Stimulated activated CD4-positive, alpha-beta T cell treated with anti-CD3 and anti-CD28 coated beads, Interleukin-4, amount 100 ng/mL, for 24 hours (primary cell): Measurements from ENCODE around the gene CENPH.
"Not testable (repeated sequence)": the region's sequence is repeated elsewhere in the genome, so short reads cannot be mapped to it uniquely, and the experiment has no call there.

ENCODE experiments used
- DNase-seq: peaks from one replicate; pipeline ENCODE4 v3.0.0-alpha.2; 2020

Gene CENPH

DNA sequence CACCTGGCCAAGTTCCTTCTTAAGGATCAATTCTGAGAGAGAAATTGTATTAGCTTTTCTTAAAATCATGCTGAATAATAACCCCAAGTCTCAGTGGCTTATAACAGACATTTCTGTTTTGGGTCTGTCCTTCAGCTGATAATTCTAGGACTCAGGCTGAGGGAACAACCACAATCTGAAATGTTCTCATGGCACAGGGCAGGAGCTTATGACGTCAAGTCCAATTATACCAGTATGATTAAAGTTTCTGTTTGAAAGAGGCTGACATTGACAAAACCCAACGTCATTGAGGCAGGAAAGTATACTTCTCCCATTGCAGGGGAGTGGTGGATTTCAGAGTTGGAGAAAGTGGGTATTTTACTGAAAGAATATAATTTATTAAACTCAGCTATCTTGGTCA lies 21.8 kb downstream of the CENPH start:
- DNase-seq, result no peak

DNA sequence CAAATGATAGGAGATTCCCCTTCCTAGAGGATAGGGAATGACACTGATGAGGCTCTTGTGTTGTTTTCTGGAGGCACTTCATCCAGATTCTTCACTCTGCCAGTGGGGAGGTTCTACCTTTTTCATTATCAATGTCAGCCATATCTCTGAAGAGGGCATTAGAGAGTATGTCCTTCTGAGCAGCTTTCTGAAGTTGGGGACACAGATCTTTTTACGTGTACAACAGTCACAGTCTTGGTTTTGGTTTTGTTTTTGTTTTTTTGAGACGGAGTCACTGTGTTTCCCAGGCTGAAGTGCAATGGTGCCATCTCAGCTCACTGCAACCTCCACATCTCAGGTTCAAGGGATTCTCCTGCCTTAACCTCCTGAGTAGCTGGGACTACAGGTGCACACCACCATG lies 22.6 kb downstream of the CENPH start:
- DNase-seq, result no peak

DNA sequence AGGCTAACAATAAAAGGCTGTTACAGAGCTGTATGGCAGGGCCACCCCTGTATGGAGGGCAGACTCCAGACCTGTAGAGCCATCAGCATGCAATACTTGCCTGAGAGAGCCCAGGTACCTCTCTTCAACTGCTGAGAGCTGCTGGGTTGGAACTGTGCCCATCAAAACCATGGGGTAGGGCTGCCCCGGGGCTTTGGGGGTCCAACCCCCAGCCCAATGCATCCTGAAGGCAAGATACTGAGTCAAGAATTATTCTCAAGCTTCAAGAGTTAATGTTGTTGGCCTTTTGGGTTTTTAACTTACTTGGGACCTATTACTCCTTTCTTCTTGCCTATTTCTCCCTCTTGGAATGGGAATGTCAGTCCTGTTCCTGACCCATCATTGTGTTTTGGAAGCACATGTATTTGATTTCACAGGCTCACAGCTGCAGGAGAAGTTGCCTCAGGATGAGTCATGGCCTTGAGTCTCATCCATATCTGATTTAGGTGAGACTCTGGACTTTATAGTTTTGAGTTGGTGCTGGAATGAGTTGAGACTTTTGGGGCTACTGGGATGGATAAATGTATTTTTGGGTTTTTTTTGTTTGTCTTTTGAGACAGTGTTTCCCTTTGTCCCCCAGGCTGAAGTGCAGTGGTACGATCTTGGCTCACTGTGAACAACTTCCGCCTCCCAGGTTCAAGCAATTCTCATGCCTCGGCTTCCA lies 24.3 kb downstream of the CENPH start:
- no peak for DNase-seq

DNA sequence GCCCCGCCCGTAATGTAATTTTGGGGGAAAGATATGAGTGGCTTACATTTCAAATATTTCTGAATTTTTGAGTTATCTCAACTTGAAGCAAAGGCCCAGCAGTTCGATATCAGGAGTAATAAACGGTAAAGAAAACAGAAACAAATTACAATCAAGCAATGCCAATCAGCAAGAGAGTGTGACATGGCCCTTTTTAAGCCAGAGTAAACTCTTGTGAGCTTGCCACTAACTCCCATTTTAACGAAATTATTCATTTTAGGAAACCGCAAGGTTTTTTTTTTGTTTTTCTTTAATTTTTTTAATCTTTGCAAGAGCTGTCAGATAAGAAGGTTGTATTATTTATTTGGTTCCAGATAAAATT lies 27.7 kb downstream of the CENPH start:
- no peak for DNase-seq

DNA sequence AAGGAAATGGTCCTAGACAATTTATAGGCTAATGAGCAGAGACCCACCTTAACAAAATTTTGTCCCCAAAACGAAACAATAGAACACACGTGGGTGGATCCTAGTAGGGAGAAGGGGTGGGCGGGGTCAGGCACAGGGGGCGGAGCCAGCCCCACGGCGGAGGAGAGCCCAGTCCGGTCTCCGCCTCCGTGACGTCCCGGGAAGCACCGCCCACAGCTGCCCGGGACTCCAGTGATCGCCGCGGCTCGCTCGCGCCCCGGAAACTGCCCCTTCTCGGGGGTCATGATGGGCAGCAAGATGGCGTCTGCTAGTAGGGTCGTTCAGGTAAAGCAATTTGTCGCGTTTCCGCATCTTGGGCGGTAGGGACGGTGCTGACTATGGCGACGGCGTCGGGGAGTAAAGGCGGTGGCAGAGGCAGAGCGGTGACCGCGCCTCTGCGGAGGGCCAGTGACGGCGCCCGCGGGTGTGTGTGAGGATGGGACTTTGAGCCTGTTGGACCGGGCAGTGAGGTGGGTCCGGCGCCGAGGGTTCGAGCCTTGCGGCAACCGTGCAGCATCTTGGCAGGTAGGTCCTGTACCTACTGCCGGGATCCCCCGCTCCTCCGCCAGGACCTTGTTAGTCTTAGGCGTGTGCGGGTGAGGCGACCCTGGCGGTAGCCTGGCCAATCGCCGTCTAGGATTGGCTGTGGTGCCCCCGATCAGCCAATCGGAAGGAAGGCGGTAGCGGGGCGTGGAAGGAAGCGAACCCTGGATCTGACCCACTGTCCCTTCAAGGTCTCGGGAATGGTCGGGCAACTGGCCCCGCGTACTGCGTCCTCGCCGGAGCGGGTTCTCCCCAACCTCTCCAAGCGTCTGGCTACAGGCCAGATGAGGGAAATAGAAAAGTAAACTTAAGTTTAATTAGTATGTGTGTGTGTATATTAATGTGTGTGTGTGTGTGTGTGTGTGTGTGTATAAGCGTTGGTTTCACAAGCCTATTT lies 28.5 kb downstream of the CENPH start:
- DNase-seq, result peak; percentile 92

DNA sequence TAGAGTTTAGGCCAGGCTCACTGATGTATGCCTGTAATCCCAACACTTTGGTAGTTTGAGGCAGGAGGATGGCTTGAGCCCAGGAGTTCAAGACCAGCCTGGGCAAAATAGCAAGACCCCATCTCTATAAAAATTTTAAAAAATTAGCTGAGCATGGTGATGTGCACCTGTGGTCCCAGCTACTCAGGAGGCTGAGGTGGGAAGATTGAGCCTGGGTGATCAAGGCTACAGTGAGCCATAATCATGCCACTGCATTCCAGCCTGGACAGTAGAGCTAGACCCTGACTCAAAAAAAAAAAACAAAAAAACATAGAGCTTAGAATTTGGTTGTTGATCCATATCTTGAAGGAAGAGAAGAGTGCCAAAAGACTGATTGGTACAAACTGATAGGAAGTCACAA lies 30.6 kb downstream of the CENPH start:
- no peak for DNase-seq

DNA sequence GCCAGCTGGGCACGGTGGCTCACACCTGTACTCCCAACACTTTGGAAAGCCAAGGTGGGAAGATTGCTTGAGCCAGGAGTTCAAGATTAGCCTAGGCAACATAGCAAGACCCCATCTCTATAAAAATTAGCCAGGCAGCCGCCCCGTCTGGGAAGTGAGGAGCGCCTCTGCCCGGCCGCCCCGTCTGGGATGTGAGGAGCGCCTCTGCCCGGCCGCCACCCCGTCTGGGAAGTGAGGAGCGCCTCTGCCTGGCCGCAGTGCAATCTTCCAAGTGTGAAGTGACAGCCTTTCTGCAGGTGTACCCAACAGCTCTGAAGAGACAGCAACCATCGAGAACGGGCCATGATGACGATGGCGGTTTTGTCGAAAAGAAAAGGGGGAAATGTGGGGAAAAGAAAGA lies 31.0 kb downstream of the CENPH start:
- DNase-seq, result not testable (repeated sequence)

DNA sequence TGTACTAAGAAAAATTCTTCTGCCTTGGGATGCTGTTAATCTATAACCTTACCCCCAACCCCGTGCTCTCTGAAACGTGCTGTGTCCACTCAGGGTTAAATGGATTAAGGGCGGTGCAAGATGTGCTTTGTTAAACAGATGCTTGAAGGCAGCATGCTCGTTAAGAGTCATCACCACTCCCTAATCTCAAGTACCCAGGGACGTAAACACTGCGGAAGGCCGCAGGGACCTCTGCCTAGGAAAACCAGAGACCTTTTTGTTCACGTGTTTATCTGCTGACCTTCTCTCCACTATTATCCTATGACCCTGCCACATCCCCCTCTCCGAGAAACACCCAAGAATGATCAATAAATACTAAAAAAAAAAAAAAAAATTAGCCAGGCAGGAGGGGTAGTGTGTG lies 31.4 kb downstream of the CENPH start:
- DNase-seq, result not testable (repeated sequence)

DNA sequence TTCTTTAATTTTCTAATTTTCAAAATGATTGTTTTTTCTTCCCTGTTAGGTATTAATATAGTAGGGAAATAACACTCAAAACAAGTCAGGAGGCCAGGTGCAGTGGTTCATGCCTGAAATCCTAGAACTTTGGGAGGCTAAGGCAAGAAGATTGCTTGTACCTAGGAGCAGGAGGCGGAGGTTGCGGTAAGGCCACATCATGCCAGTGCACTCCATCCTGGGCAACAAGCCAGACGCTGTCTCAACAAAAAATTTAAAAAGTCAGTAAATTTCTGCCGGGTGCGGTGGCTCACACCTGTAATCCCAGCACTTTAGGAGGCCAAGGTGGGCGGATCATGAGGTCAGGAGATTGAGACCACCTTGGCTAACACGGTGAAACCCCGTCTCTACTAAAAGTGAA lies 35.1 kb downstream of the CENPH start:
- no peak for DNase-seq

DNA sequence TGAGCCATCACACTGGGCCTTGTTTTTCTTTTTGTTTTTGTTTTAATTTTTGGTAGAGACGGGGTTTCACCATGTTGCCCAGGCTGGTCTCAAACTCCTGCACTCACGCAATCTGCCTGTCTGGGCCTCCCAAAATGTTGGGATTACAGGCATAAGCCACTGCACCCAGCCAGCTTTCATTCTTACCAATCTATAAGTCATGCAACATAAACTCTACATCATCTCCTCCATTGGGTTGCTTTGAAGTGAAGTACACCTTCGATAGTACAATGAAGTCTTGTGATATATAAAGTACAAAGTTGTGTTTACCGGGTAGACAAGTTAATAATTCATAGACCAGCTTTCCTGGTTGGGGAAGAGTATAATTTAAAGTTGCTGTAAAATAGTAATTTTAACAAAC lies 36.5 kb downstream of the CENPH start:
- DNase-seq, result no peak

DNA sequence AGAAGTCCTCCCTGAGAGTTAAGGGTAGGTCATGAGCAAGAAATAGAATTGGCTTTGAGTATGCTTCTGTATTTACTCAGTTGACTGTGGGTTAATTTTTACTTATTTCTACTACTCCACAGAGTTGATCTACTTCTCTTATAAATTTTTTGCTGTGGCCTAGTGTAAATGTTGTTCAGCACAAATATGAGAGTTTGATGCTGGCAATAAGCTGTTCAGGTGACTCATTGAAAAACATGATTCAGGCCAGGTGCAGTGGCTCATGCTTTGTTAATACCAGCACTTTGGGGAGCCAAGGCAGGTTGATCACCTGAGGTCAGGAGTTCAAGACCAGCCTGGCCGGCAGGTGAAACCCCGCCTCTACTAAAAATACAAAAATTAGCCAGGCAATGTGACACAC lies 40.8 kb downstream of the CENPH start:
- no peak for DNase-seq

DNA sequence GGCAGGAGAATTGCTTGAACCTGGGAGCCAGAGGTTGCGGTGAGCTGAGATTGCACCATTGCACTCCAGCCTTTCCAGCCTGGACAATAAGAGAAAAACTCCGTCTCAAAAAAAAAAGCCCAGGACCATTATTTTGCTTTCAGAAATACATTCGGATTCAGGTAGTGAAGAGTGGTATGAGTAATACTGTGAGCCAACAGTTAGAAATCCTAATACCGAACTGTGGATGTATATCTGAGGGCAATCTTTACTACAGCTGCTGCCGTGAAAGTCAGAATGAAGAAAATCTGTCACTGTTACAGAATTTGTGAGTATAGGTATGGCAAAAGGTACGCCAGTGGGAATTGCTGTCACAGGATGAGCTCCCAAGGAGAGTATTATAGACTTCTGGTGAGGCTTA lies 41.9 kb downstream of the CENPH start:
- DNase-seq, result no peak

DNA sequence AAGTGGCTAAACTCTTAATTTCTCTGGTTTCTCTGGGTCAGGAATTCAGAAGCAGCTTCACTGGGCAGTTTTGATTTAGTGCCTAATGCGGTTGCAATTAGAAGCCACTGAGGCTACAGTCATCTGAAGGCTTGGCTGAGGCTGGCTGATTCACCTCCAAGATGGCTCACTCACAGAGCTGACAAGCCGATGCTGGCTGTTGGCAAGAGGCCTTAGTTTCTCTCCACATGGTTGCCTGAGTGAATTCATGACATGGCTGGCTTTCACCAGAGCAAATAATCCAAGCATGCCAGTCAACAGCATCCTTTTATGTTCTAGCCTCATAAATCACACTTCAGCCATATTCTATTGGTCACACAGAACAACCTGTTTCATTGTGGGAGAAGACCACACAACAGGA lies 42.5 kb downstream of the CENPH start:
- DNase-seq, result no peak

DNA sequence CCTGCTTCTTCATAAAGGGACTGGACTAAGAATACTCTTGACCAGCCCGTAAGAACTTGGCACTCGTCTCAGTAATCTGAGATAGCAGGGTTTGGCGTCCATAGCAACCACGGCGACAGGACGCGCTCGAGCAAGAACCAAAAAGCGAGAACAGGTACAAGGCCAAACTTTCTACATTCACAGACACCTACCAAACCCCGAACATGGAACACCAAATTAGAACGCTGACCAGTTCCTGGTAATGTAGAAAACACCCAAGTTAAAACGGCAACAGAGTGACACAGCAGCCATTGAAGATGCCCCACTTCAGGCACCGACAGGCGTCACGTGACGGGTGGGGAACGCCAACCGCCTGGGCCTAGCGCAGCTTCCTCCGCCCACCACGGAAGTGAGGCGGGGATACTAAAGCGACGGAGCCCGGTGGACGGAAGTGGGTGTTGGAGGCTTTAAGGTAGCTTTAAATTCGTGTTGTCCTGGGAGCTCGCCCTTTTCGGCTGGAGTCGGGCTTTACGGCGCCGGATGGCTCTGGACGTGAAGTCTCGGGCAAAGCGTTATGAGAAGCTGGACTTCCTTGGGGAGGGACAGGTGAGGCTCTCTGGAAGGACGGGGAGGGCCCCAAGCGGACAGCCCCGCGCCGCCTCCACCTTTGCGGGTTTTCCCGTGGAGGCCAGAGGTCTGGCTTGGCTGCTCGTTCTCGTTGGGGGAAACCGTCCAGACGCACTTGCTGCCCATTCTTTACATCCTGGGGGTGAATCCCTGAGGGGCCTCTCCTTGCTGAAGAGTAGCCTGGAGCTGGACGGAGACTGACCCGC lies 45.3 kb downstream of the CENPH start, which contains the start of gene CDK7:
TSS of gene CDK7 (plus strand) at position 430 of the 812 bp plus-strand sequence. CDS start at position 520, 90 bp downstream.
- peak; percentile 94 for DNase-seq

DNA sequence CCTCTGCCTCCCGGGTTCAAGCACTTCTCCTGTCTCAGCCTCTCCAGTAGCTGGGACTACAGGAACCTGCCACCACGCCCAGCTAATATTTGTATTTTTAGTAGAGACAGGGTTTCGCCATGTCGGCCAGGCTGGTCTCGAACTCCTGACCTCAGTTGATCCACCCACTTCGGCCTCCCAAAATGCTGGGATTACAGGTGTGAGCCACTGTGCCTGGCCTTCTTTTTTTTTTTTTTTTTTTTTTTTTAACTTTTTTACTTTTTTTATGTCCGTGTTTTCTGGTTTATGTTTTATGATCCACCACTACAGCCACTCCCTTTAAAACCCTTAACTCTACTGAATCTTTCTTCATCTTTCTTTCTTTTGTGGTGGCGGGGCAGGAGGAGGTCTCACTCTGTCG lies 47.4 kb downstream of the CENPH start:
- not testable (repeated sequence) for DNase-seq

DNA sequence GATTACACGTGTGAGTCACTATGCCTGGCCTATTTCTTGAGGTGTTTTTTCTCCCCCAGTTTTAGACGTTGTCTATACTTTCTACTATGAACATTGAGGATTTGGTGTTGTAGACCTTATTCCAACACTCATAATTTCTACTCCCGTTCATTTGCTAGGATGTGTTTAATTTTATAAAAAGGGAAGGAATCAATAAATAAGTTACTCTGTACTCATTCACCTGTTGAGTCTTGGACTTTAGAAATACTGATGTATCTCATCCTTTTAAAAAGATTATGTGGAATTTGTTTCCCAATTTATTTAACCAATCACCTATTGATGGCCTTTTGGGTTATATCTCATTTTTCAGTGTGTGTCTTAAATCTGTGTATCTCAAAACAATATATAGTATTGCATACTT lies 48.5 kb downstream of the CENPH start:
- DNase-seq, result no peak

DNA sequence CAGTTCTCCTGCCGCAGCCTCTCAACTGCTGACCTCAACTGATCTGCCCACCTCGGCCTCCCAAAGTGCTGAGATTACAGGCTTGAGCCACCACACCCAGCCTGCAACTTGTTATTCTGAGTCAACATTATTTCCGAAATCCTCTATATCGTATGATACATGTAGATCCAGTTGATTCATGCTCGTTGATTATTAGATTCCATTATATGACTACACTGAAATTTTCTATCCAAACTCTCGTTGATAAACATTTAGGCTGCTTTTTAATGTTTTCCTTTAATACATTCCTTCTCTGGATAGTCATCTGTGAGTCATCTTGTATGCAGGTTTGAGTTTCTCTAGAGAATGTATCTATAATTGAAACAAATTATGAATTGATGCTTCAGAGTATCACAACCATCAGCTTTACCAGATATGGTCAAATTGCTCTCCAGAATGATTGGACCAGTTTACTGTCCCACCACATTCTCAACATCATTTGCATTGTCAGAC lies 49.4 kb downstream of the CENPH start:
- no peak for DNase-seq

DNA sequence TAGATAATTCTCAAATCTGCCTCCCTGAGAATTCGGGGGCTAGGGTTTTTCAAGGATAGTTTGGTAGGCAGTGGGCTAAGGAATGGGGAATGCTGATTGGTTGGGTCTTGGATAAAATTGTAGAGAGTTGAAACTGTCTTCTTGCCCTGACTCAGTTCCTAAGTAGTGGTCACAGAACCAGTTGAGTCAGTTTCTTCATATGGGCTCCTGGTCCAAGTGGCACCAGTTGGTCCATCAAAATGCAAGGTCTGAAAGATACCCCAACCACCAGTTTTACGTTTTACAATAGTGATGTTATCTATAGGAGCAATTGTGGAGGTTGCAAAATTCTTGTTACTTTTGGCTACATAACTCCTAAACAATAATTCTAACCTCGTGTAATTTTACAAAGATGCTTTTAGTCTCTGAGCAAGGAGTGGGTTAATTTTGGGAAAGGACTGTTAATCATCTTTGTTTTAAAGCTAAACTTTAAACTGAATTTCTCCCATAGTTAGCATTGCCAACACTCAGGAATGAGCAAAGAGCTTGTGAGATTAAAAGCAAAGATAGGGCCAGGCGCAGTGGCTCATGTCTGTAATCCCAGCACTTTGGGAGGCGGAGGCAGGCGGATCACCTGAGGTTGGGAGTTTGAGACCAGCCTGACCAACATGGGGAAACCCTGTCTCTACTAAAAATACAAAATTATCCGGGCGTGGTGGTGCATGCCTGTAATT lies 53.0 kb downstream of the CENPH start:
- no peak for DNase-seq

DNA sequence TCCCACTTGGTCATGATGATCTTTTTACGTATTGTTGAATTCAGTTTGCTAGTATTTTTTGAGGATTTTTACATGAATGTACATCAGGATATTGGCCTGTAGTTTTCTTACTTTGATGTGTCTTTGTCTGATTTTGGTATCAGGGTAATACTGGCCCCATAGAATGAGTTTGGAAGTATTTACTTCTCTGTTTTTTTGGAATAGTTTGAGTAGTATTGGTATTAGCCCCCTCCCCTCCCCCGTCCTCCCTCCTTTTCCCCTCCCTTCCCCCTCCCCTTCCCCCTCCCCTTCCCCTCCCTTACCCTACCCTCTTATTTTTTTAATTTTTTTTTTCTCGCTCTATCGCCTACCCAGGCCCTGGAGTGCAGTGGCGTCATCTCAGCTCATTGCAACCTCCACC lies 55.6 kb downstream of the CENPH start:
- no peak for DNase-seq

DNA sequence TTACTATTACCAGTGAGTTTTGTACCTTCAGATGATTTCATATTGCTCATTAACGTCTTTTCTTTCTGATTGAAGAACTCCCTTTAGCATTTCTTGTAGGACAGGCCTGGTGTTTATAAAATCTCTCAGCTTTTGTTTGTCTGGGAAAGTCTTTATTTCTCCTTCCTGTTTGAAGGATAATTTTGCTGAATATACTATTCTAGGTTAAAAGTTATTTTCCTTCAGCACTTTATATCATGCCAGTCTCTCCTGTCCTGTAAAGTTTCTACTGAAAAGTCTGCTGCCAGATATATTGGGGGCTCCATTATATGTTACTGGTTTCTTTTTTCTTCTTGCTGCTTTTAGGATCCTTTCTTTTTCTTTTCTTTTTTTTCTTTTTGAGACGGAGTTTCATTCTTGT lies 58.6 kb downstream of the CENPH start:
- no peak for DNase-seq

DNA sequence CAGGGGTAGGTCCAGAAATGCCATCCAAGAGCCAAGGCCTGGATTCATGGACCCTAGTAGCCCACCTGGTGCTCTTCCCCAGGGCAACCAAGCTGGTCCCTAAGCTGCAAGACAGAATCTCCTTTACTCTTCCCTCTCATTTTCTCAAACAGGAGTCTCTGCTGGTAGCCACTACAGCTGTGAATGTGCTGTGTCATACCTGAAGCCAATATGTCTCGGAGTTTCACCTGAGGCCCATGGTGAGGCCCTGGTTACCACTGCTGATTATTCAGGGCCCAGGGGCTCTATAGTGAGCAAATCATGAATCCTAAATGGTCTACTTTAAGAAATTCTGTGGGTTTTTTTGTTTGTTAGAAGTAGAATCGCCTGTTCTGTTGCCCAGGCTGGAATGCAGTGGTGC lies 61.2 kb downstream of the CENPH start:
- no peak for DNase-seq

DNA sequence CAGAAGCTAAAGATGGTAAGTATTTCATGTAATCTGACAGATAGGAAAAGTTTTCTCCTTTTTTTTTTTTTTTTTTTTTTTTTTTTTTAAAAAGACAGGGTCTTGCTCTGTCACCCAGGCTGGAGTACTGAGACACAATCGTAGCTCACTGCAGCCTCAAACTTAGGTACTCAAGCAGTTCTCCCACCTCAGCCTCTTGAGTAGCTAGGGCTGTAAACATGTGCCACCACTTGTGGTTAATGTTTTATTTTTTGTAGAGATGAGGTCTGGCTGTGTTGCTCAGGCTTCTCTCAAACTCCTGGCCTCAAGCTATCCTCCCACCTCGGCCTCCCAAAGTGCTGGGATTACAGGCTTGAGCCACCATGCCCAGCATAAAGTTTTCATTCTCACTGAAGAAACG lies 63.1 kb downstream of the CENPH start:
- no peak for DNase-seq
